T47D (cell line): ENCODE results near the gene LDLRAD4.

Source experiments
- DNase-seq, 2 experiments: peaks; one replicate each; pipeline versions ENCODE4 v3.0.0 to v3.0.0-alpha.2; 2011 to 2012; ENCODE audit warnings: low read depth in 1 of 2, low spot score in 1 of 2
- JUND ChIP-seq: IDR thresholded peaks from 2 replicates; pipeline ENCODE4 v1.6.1; 2012; ENCODE audit warnings: low read depth
- in situ Hi-C: cut with HindIII; loops from 2 replicates; pipeline ENCODE4 v1.10.0; 2016; ENCODE audit warnings: low sequenced_read_pairs, low pct_unique_long_range_greater_than_20kb

The LDLRAD4 gene

GRCh38 chr18:13566941-13567746 is 348.6 kb downstream of the LDLRAD4 start:
- in situ Hi-C loops, result no loop called here
- TF ChIP-seq JUND, result no peak
- DNase-seq, result no peak

GRCh38 chr18:13568443-13569392 is 350.2 kb downstream of the LDLRAD4 start:
- in situ Hi-C loops, result no loop called here
- DNase-seq, result no peak
- TF ChIP-seq JUND, result no peak

DNA sequence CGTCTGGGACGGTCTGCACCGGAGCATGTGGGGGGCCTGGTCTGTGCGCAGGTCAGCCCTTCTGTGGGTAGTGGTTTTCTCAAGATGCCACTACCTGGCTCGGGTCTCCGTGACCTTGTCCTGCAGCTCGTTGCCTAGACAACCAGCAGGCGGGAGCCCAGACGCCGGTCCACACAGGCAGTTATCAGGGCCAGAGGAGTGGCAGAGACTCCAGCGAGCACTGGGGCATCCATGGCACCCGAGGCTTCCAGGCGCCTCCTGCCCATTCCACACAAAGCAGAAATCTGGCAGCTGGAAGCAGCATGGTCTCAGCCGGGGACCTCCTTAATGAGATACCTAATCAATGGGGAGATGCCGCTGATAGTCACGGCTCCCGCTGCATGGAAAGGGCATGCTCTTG is 351.7 kb downstream of the LDLRAD4 start:
- DNase-seq, result no peak
- in situ Hi-C loops, result no loop called here
- no peak for TF ChIP-seq JUND

DNA sequence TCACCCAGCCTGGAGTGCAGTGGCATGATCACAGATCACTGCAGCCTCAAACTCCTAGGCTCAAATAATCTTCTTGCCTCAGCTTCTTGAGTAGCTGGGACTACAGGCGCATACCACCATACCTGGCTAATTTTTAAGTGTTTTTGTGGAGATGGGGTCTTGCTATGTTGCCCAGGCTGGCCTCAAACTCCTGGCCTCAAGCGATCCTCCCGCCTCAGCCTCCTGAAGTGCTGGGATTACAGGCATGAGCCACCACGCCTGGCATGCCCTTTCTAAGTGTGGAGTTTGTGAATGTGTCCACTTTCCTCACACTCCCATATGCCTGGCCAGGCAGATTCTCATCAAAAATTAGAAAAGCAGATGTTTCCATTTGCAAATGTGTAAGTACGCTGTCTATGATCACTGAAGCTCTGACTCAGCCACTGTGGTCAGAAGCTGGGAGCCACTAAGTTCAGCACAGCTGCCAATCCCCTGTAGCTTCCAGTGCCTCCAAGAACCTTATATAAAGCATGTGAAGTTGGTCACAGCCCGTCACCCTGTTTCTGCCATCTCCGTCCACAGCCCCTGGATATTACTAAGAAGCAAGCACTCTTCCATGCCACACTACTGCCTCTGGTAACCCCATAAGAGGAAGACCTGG is 352.4 kb downstream of the LDLRAD4 start:
- no peak for TF ChIP-seq JUND
- in situ Hi-C loops, result no loop called here
- no peak for DNase-seq

- in situ Hi-C loops, result no loop called here
- DNase-seq, result no peak
- TF ChIP-seq JUND, result no peak
Observed at GRCh38 chr18:13572148-13572547, 353.6 kb downstream of the LDLRAD4 start.

- no peak for TF ChIP-seq JUND
- in situ Hi-C loops, result no loop called here
- no peak for DNase-seq
Observed at GRCh38 chr18:13572721-13573120, 354.2 kb downstream of the LDLRAD4 start.

- in situ Hi-C loops, result no loop called here
- TF ChIP-seq JUND, result no peak
- no peak for DNase-seq
Observed at GRCh38 chr18:13573750-13574149, 355.2 kb downstream of the LDLRAD4 start.

DNA sequence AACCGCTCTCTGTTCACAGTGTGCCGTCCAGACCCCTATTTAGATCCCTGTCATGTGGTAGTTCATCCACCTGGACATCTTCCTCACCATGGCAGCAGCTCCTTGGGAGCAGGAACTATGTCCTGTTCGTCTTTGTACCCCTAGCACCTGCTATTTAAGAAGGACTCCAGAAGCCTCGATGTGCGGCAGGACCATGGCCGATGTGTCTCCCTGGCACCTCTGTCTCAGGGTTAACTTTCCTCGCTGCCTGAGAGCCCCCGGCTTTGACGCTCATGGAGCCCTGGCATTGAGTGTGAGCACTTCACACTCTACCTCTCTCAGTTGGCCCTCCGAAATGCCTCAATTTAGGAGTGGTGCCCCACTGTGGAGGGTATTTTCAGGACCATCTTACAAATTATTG is 355.8 kb downstream of the LDLRAD4 start:
- no peak for DNase-seq
- in situ Hi-C loops, result no loop called here
- TF ChIP-seq JUND, result no peak

DNA sequence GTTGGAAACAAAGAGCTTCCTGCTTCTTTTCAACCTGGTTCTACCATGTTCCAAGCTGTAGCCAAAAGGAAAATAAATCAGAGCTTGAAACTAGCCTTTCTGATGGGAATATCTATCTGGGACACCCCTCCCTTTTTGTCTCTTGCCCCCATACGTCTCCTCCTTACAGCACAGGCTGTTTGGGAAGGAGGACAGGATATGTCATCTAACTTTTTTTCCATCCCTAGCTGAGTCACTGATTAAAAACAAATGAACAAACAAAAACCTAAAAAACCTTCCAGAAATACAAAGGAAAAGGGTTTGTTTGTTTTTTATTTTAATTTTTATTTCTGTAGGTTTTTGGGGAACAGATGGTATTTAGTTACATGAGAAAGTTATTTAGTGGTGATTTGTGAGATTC is 356.2 kb downstream of the LDLRAD4 start:
- in situ Hi-C loops, result no loop called here
- TF ChIP-seq JUND, result no peak

GRCh38 chr18:13576598-13576997 is 358.0 kb downstream of the LDLRAD4 start:
- in situ Hi-C loops, result no loop called here
- DNase-seq, result no peak
- no peak for TF ChIP-seq JUND

More for the DNA sequence above, 356.2 kb downstream of the LDLRAD4 start:
- no peak for DNase-seq

- no peak for DNase-seq
- TF ChIP-seq JUND, result no peak
- in situ Hi-C loops, result no loop called here
Observed at GRCh38 chr18:13577091-13577697, 358.6 kb downstream of the LDLRAD4 start.

GRCh38 chr18:13577781-13578180 is 359.2 kb downstream of the LDLRAD4 start:
- no peak for TF ChIP-seq JUND
- in situ Hi-C loops, result no loop called here
- DNase-seq, result no peak
